H9 (cell line): ENCODE results near the gene STT3A. TPM values are rescaled to one million over a fixed set of nuclear protein-coding genes. Genes with fewer than 3 reads are reported as not detected.

Source experiments
- DNase-seq: peaks from one replicate; pipeline ENCODE4 v3.0.0-alpha.2; 2017
- H2AFZ ChIP-seq: one replicate; pipeline ENCODE4 v1.6.1; 2013; ENCODE audit warnings: mild to moderate bottlenecking, low read length, control low read depth, moderate library complexity
- H2AK5ac ChIP-seq: 2 replicates; pipeline ENCODE4 v1.6.1; 2013; ENCODE audit warnings: low read length, control low read depth, mixed read lengths; ENCODE audit not compliant: insufficient read length
- H2BK120ac ChIP-seq: one replicate; pipeline ENCODE4 v1.6.1; 2013; ENCODE audit warnings: low read depth, mild to moderate bottlenecking, low read length, control low read depth, inconsistent platforms; ENCODE audit not compliant: poor library complexity, severe bottlenecking
- H2BK12ac ChIP-seq: 2 replicates; pipeline ENCODE4 v1.6.1; 2013; ENCODE audit warnings: low read length, control low read depth, mixed read lengths, low read depth; ENCODE audit not compliant: insufficient read length
- H2BK15ac ChIP-seq: 2 replicates; pipeline ENCODE4 v1.6.1; 2013; ENCODE audit warnings: low read depth, low read length, control low read depth
- H2BK20ac ChIP-seq: one replicate; pipeline ENCODE4 v1.6.1; 2013; ENCODE audit warnings: low read depth, mild to moderate bottlenecking, low read length, control low read depth, inconsistent platforms; ENCODE audit not compliant: poor library complexity, severe bottlenecking
- H2BK5ac ChIP-seq: 2 replicates; pipeline ENCODE4 v1.6.1; 2013; ENCODE audit warnings: low read length, control low read depth, mixed read lengths; ENCODE audit not compliant: insufficient read length
- H3K14ac ChIP-seq: 2 replicates; pipeline ENCODE4 v1.6.1; 2013; ENCODE audit warnings: low read length, control low read depth; ENCODE audit not compliant: insufficient read depth
- H3K18ac ChIP-seq: 2 replicates; pipeline ENCODE4 v1.6.1; 2013; ENCODE audit warnings: low read depth, mild to moderate bottlenecking, mixed read lengths, low read length, control low read depth; ENCODE audit not compliant: insufficient read length
- H3K23ac ChIP-seq: 2 replicates; pipeline ENCODE4 v1.6.1; 2013; ENCODE audit warnings: low read length, control low read depth, mixed read lengths, low read depth; ENCODE audit not compliant: insufficient read length
- H3K23me2 ChIP-seq: 2 replicates; pipeline ENCODE4 v1.6.1; 2013; ENCODE audit warnings: low read depth, mild to moderate bottlenecking, mixed read lengths, low read length, control low read depth; ENCODE audit not compliant: insufficient read length, poor library complexity, severe bottlenecking
- H3K27ac ChIP-seq: 2 replicates; pipeline ENCODE4 v1.5.1; 2013; ENCODE audit warnings: low read length, control low read depth, mixed read lengths, low read depth; ENCODE audit not compliant: insufficient read length
- H3K27me3 ChIP-seq: 2 replicates; pipeline ENCODE4 v1.6.1; 2013; ENCODE audit warnings: low read length, control low read depth, inconsistent platforms; ENCODE audit not compliant: insufficient read depth
- H3K4ac ChIP-seq: 2 replicates; pipeline ENCODE4 v1.6.1; 2013; ENCODE audit warnings: low read depth, mild to moderate bottlenecking, control low read depth, inconsistent platforms, low read length, moderate library complexity
- H3K4me1 ChIP-seq: 2 replicates; pipeline ENCODE4 v1.6.1; 2013; ENCODE audit warnings: low read length, control low read depth, inconsistent platforms; ENCODE audit not compliant: insufficient read depth
- H3K4me2 ChIP-seq: 2 replicates; pipeline ENCODE4 v1.6.1; 2013; ENCODE audit warnings: low read length, control low read depth, mixed read lengths; ENCODE audit not compliant: insufficient read length, insufficient read depth
- H3K56ac ChIP-seq: 2 replicates; pipeline ENCODE4 v1.6.1; 2013; ENCODE audit warnings: low read depth, mild to moderate bottlenecking, mixed read lengths, low read length, control low read depth; ENCODE audit not compliant: insufficient read length
- H3K79me1 ChIP-seq: 2 replicates; pipeline ENCODE4 v1.6.1; 2013; ENCODE audit warnings: low read depth, mild to moderate bottlenecking, moderate library complexity, low read length, control low read depth, inconsistent platforms; ENCODE audit not compliant: insufficient read depth, poor library complexity, severe bottlenecking
- H3K79me2 ChIP-seq: 2 replicates; pipeline ENCODE4 v1.6.1; 2013; ENCODE audit warnings: low read length, control low read depth, inconsistent platforms; ENCODE audit not compliant: insufficient read depth
- H3K9ac ChIP-seq: 2 replicates; pipeline ENCODE4 v1.6.1; 2013; ENCODE audit warnings: low read length, control low read depth, mixed read lengths; ENCODE audit not compliant: insufficient read length; ENCODE audit errors: extremely low read depth
- H3K9me3 ChIP-seq: one replicate; pipeline ENCODE4 v1.6.1; 2013; ENCODE audit warnings: low read depth, low read length, inconsistent platforms; ENCODE audit not compliant: control insufficient read depth
- H3T11ph ChIP-seq: one replicate; pipeline ENCODE4 v1.6.1; 2013; ENCODE audit warnings: mild to moderate bottlenecking, low read length, control low read depth, inconsistent platforms
- H4K20me1 ChIP-seq: one replicate; pipeline ENCODE4 v1.6.1; 2013; ENCODE audit not compliant: control insufficient read depth, insufficient read length, insufficient read depth
- H4K5ac ChIP-seq: 2 replicates; pipeline ENCODE4 v1.6.1; 2013; ENCODE audit warnings: low read depth, mild to moderate bottlenecking, mixed read lengths, low read length, control low read depth; ENCODE audit not compliant: insufficient read length
- H4K8ac ChIP-seq: replicated peaks from 2 replicates; pipeline ENCODE4 v1.6.1; 2013; ENCODE audit warnings: low read length, control low read depth, mixed read lengths, low read depth; ENCODE audit not compliant: insufficient read length
- H4K91ac ChIP-seq: 2 replicates; pipeline ENCODE4 v1.6.1; 2013; ENCODE audit warnings: low read depth, mild to moderate bottlenecking, moderate library complexity, mixed read lengths, low read length, control low read depth; ENCODE audit not compliant: insufficient read length
- H3K27ac Mint-ChIP-seq, 3 experiments: 2 replicates in 2 of 3; 3 replicates in 1 of 3; pipeline ENCODE4 v1.8.0; 2020 to 2021; ENCODE audit warnings: mixed read lengths in 3 of 3, mild to moderate bottlenecking in 1 of 3, moderate library complexity in 1 of 3
- H3K27me3 Mint-ChIP-seq: 2 replicates; pipeline ENCODE4 v1.8.0; 2021; ENCODE audit warnings: low read depth, mild to moderate bottlenecking, moderate library complexity, mixed read lengths
- H3K36me3 Mint-ChIP-seq, 3 experiments: 2 replicates in 2 of 3; 3 replicates in 1 of 3; pipeline ENCODE4 v1.8.0; 2020 to 2021; ENCODE audit warnings: low read depth in 3 of 3, mixed read lengths in 3 of 3; ENCODE audit not compliant: insufficient read depth in 1 of 3
- H3K4me1 Mint-ChIP-seq, 2 experiments: 2 replicates each; pipeline ENCODE4 v1.8.0; 2020; ENCODE audit warnings: mixed read lengths in 2 of 2
- H3K4me3 Mint-ChIP-seq, 2 experiments: 2 replicates in 1 of 2; 3 replicates in 1 of 2; pipeline ENCODE4 v1.8.0; 2020 to 2021; ENCODE audit warnings: mild to moderate bottlenecking in 2 of 2, mixed read lengths in 2 of 2, moderate library complexity in 1 of 2
- H3K9me3 Mint-ChIP-seq, 2 experiments: 2 replicates in 1 of 2; 3 replicates in 1 of 2; pipeline ENCODE4 v1.8.0; 2020; ENCODE audit warnings: mild to moderate bottlenecking in 2 of 2, mixed read lengths in 2 of 2, moderate library complexity in 1 of 2
- CTCF ChIP-seq: fragments of 200-600 bp; sonication (generic); conservative IDR thresholded peaks from 3 replicates; pipeline ENCODE4 v1.8.0; 2021; ENCODE audit warnings: antibody characterized with exemption, mild to moderate bottlenecking
- WGBS: extraction: QIAGEN DNeasy Blood & Tissue Kit; methylation state at CpG from one replicate; pipeline ENCODE4 v1.1.7; 2013; ENCODE audit warnings: missing lambda C conversion rate, low lambda C conversion rate, mixed read lengths; ENCODE audit not compliant: insufficient read length; ENCODE audit errors: extremely low coverage; 5-methylcytosine and 5-hydroxymethylcytosine counted together
- total RNA-seq: library from RNA; stranded (reverse); gene quantifications from 2 replicates; pipeline ENCODE4 v1.2.1, GENCODE V29; 2021

Gene STT3A
- total RNA-seq, 1 experiment from 2014 or later = 128 TPM

GRCh38 chr11:125579811-125580210, 12.8 kb upstream of the STT3A start:
- no peaks in the 10 kb centered on the region for H3K27me3 ChIP-seq
- H3T11ph ChIP-seq = no peak overlapping the region
- no peak overlapping the region for H3K9ac ChIP-seq
- H2AFZ ChIP-seq = no peak overlapping the region
- Mint-ChIP-seq H3K36me3 (peaks cover 41 to 83% (median 83%) of the 10 kb centered on the region in 3 experiments; a peak in 6 of 7 replicates), H3K27me3 (no peaks in the 10 kb centered on the region), H3K4me1 (no peaks in the 10 kb centered on the region), H3K9me3 (no peaks in the 10 kb centered on the region), H3K27ac (no peak overlapping the region; a peak in 1 of 7 replicates), H3K4me3 (no peak overlapping the region)
- no peak overlapping the region for H3K18ac ChIP-seq
- no CpG with 5 or more reads among the region's 5 CpGs for WGBS
- H3K9me3 ChIP-seq = no peaks in the 10 kb centered on the region
- H4K8ac ChIP-seq = no peak overlapping the region
- H2BK20ac ChIP-seq = no peak overlapping the region
- no peaks in the 10 kb centered on the region for H3K79me1 ChIP-seq
- DNase-seq = no peak
- H3K4me1 ChIP-seq = no peaks in the 10 kb centered on the region
- no peak overlapping the region for H3K27ac ChIP-seq
- H2BK12ac ChIP-seq = no peak overlapping the region
- H2BK5ac ChIP-seq = no peak overlapping the region
- H3K23me2 ChIP-seq = no peaks in the 10 kb centered on the region
- no peaks in the 10 kb centered on the region for H4K20me1 ChIP-seq
- no peak for TF ChIP-seq CTCF
- H3K4me2 ChIP-seq = no peak overlapping the region
- no peaks in the 10 kb centered on the region for H3K79me2 ChIP-seq
- no peak overlapping the region for H3K56ac ChIP-seq
- no peak overlapping the region for H4K5ac ChIP-seq
- no peak overlapping the region for H3K4ac ChIP-seq
- no peak overlapping the region for H3K14ac ChIP-seq
- no peak overlapping the region for H4K91ac ChIP-seq
- H2AK5ac ChIP-seq = no peak overlapping the region
- H2BK120ac ChIP-seq = no peak overlapping the region
- H2BK15ac ChIP-seq = no peak overlapping the region
- H3K23ac ChIP-seq = no peak overlapping the region
